K562 (cell line): ENCODE measurements around the gene ZNF213. TPM values are rescaled to one million over a fixed set of nuclear protein-coding genes. Genes with fewer than 3 reads are reported as not detected.

Experiments
- ETV1 ChIP-seq: fragments of 450-650 bp; conservative IDR thresholded peaks from 2 replicates; pipeline ENCODE4 v1.6.1; 2016; ENCODE audit warnings: missing genetic modification characterization, control low read depth, low read depth, missing compliant biosample characterization
- MEIS2 ChIP-seq: fragments of 450-650 bp; IDR thresholded peaks from 2 replicates; pipeline ENCODE4 v1.6.1; 2014; ENCODE audit warnings: mild to moderate bottlenecking; ENCODE audit not compliant: partially characterized antibody
- polyA plus RNA-seq, 8 experiments: library from polyadenylated mRNA; depleted of rRNA in 4 of 8; stranded (reverse) in 5 of 8; unstranded in 3 of 8; fragments of >200 nt; fragmentation: Nextera tagmentation in 2 of 8; fragmentation: Illumina TruSeq in 1 of 8; extraction: Ambion mirVana in 2 of 8; extraction: Trizol in 1 of 8; gene quantifications; 2 replicates each; pipeline versions ENCODE4 v1.2.1 to v1.2.3, GENCODE V29; 2011 to 2014; ENCODE audit warnings: inconsistent platforms in 1 of 8, missing spikeins in 1 of 8
- total RNA-seq, 7 experiments: library from RNA; depleted of rRNA in 6 of 7; stranded (reverse); fragments of >200 nt in 6 of 7; fragmentation: Illumina TruSeq in 2 of 7; extraction: Trizol in 2 of 7; gene quantifications; 2 replicates each; pipeline versions ENCODE4 v1.2.1 to v1.2.3, GENCODE V29; 2011 to 2021; ENCODE audit warnings: low replicate concordance in 1 of 7
- TF ChIP-seq, protein P1 (sequence below), 2 experiments: fragments of 450-650 bp in 1 of 2; IDR thresholded peaks; 2 replicates each; pipeline ENCODE4 v1.6.1; 2011 to 2017; ENCODE audit warnings: low read depth in 2 of 2, antibody characterized with exemption in 1 of 2, borderline replicate concordance in 1 of 2, low read length in 1 of 2, mild to moderate bottlenecking in 1 of 2, mixed read lengths in 1 of 2; ENCODE audit not compliant: control insufficient read depth in 1 of 2
- TF ChIP-seq, protein P2 (sequence below): fragments of 450-650 bp; IDR thresholded peaks from 2 replicates; pipeline ENCODE4 v1.6.1; 2016

ZNF213 gene
- total and polyA plus RNA-seq, 9 of the 15 experiments (the other 6 are each of a cell fraction or from before 2014, with no cell fraction given): 0.49 to 10.0 (median 1.8) TPM

DNA sequence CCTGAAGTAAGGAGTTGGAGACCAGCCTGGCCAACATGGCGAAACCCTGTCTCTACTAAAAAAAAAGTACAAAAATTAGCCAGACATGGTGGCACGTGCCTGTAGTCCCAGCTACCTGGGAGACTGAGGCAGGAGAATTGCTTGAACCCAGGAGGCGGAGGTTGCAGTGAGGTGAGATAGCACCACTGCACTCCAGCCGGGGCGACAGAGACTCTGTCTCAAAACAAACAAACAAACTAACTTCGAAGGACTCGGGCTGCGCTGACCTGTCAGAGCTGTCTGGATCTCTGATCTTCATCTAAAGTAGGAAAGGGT is 47.4 kb downstream of the ZNF213 start (continued):
- TF ChIP-seq, protein P1, sequence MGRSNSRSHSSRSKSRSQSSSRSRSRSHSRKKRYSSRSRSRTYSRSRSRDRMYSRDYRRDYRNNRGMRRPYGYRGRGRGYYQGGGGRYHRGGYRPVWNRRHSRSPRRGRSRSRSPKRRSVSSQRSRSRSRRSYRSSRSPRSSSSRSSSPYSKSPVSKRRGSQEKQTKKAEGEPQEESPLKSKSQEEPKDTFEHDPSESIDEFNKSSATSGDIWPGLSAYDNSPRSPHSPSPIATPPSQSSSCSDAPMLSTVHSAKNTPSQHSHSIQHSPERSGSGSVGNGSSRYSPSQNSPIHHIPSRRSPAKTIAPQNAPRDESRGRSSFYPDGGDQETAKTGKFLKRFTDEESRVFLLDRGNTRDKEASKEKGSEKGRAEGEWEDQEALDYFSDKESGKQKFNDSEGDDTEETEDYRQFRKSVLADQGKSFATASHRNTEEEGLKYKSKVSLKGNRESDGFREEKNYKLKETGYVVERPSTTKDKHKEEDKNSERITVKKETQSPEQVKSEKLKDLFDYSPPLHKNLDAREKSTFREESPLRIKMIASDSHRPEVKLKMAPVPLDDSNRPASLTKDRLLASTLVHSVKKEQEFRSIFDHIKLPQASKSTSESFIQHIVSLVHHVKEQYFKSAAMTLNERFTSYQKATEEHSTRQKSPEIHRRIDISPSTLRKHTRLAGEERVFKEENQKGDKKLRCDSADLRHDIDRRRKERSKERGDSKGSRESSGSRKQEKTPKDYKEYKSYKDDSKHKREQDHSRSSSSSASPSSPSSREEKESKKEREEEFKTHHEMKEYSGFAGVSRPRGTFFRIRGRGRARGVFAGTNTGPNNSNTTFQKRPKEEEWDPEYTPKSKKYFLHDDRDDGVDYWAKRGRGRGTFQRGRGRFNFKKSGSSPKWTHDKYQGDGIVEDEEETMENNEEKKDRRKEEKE (IDR thresholded peaks at IDR 0.05; ENCODE audit: borderline replicate concordance in 1 of 2, control insufficient read depth in 1 of 2, low read depth in 2 of 2, low read length in 1 of 2): 0 out of 4 replicates have a peak, but pooled peaks of 1 of the 2 experiments have one; percentile 31
- TF ChIP-seq ETV1 (tag) (0 out of 2 replicates have a peak, but pooled peaks have one; percentile 11), MEIS2 (peak; percentile 24)
- TF ChIP-seq, protein P2, sequence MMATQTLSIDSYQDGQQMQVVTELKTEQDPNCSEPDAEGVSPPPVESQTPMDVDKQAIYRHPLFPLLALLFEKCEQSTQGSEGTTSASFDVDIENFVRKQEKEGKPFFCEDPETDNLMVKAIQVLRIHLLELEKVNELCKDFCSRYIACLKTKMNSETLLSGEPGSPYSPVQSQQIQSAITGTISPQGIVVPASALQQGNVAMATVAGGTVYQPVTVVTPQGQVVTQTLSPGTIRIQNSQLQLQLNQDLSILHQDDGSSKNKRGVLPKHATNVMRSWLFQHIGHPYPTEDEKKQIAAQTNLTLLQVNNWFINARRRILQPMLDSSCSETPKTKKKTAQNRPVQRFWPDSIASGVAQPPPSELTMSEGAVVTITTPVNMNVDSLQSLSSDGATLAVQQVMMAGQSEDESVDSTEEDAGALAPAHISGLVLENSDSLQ: peak; percentile 17; the same call in 1 of the 2 replicates
